NAMALWA (cell line): ENCODE measurements around the gene CHADL.
A peak's percentile ranks its signal among the peaks of the same experiment; 100 is the strongest.

Source experiments
- DNase-seq: peaks from one replicate; pipeline ENCODE4 v3.0.0-alpha.2; 2015; ENCODE audit warnings: low spot score

The CHADL gene

DNA sequence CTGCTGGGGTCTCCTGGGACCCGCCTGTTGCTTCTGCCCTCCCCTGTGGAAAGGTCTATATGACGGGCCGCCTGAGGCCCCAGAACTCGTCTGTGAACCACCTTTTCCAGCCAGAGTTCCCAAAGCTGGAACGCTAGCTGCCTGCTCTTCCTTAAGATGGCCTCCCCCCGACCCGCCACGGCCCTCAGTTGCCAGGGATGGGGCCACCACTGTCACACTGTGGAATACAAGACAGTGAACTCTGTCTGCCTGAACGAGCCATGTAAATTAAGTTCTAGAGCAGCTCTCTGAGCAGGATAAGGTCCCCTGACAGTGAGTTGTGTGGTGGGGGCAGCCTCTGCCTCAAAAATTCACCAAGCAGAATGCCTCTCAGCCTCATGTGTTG lies 10.3 kb downstream of the CHADL start:
- DNase-seq = no peak

DNA sequence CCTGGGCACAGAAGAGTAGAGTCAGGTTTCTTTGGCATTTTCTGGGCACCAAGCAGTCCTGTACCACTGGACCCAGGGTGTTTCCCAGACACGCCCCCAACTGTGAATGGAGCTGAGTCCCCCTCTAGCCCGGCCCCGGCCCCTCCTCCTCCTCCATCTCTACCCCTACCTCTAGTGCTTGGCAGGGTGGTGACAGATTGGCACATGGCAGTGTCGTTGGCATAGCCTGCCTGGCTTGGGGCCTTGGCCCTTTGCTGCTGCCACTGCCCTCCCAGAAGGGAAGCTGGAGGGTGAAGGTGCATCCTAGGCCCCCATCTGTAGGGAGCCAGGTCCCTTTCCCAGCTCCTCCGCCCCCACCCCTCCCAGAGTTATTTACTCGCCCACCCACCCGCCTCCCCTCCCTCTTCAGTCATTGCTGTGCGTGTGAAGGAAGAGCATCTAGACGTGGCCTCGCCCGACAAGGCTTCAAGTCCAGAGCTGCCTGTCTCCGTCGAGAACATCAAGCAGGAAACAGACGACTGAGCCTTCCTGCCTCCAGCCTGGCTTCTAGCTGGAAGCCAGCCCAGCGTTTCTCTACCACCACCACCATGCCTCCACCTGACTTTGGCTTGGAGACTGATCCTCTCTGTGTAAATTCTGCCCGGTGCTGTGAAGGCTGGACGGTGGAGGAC lies 10.9 kb downstream of the CHADL start:
- no peak for DNase-seq

DNA sequence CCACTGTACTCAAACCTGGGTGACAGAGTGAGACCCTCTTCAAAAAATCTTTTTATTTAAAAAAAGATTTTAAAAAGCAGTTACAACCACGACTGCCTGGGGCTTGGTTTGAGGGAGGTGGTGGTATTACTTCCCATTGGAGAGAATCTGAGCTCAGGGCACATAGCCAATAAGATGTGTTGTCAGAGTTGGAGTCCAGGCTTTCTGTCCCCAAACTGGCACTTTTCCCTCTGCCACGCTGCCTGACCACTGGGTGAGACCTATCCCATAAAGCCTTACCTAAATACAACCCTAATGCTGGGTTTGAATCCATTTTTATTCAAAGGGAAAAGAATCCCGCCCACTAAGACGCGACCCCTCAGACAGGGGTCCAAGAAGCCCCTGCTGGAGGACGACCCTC lies 11.5 kb downstream of the CHADL start:
- no peak for DNase-seq

DNA sequence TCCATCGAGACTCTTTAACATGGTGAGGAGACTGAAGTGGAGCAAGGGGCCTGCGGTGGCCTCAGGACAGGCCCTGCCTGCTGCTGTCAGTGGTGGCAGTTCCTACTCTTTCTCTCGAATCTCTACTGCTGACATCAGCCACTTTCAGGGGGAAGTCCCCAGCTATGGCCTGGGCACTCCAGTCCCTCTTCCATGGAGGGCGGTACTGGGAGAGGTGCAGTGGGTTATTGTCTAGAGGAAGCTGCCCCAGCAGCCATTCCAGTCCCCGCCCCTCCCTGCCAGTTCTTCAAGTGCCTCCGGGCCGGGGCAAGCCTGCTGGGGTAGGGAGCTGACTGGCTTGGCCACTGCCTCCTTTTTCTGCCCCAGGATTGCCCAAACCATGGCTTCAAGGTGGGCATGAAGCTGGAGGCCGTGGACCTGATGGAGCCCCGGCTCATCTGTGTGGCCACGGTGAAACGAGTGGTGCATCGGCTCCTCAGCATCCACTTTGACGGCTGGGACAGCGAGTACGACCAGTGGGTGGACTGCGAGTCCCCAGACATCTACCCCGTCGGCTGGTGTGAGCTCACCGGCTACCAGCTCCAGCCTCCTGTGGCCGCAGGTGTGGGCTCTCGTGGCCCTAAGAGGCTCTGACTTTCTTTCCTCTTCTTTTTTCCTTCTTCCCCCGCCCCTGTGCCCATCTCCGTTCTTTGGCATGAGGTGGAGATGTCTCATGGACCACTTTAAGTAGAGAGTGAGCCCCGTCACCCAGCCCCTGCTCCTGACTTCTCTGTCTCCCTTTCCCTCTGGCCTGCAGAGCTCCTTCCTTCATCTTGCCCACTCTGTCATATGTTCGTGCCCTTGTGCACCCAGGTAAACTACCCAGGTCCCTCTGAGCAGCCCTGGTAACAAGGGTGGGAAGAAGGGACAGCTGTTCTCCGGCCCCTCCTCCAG lies 13.7 kb downstream of the CHADL start:
- no peak for DNase-seq

- no peak for DNase-seq
Measured at GRCh38 chr22:41223535-41223934, 17.2 kb downstream of the CHADL start.

DNA sequence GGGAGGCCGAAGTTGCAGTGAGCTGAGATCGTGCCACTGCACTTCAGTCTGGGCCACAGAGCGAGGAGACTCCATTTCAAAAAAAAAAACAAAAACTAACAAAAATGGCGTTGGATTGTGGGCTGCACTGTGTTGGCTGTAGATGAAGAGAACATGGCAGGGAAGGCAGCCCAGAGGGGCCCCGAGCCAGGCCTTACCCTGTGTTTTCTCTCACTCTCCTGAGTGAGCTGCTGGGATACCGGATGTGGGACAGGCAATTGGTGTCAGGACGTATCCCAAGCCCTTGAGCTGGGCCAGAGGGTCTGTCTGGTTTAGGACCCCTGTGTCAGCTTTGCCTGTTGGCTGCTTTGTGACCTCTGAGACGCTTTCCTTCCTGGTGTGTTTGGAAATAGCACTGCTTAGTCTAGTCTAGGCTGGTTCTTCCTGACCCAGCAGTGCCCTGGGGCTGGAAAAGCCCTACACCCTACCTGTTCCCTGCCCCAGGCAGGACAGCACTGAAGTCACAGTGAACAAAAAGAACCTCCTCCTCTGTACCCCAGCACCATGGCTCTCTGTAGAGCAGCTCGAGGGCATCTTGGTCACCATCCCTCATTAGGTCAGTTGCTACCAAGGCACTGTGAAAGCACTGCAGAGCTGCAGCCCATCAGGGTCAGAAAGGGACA lies 17.8 kb downstream of the CHADL start:
- DNase-seq = no peak

DNA sequence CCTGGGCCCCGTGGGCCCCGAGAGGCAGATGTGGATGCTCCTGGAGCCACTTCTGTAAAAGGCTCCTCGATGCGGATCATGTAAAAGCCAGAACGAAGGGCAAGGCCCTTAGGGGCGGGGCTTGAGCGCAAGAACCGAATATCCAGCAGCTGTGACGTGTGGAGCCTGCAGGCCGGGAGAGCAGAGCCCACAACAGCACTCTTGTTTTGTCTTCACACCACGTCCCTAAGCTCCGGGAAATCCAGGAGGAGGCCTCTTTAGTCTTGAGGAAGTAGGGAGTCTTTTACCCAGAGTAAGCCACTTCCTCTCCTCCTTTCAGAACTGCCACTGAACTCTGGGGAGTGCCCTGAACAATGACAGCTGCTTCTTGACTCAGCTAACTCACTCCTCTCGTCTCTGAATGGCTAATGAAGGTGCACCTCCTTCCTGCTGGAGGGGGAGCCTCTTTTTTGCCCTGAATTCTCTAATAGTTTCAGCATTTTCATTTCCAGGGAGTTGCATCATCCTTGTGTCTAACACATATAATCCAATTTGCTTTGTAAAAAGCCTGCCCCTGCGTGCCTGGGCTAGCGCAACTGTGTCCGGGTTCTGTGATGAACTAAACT lies 23.1 kb downstream of the CHADL start:
- peak; percentile 67 for DNase-seq

DNA sequence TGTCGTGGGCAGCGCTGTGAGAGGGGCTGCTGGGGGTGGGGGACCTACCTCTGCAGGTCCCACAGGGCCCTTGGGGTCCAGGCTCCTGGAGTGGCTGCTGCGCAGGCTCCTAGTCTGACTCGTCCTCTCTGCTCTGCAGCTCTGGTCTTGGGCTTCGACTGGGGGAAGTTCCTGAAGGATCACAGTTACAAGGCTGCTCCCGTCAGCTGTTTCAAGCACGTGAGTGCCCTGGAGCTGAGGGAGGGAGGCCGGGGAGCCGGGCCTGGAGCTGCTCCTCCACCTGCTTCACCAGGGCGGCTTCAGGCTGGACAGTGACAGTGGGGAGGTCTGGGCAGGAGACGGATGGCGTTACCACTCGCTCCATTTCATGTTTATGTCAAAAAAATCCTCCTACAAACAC lies 23.7 kb downstream of the CHADL start:
- no peak for DNase-seq

DNA sequence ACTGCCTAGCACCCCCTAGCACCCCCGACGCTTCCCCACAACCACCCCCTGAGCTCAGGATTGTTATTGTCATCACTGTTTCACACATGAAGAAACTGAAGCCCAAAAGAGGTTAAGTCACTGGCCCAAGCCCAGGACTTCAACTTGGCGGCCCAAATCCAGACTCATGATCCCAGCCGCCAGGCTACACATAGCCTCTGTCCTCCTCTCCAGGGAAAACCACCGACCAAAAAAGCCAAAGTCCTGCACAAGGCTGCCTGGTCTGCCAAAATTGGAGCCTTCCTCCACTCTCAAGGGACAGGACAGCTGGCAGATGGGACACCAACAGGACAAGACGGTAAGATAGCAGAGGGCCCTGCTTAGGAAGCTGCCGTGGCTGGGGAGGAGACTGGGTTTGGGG lies 24.8 kb downstream of the CHADL start:
- DNase-seq = no peak

DNA sequence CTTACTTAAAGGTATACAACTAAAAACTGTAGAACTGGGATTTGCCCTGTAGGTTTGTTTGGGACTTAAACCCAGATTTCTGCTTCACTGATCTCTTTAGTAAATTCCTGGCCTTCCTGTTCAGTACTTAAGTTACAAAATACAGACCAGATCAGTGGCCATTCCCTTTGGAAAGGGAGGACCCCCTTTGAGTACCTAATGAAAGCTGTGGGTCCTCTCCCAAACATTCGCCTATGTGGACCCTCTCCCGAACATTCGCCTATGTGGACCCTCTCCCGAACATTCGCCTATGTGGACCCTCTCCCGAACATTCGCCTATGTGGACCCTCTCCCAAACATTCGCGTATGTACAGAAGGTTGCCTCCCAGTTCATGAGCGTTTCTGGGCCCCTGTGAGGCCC lies 25.3 kb downstream of the CHADL start:
- no peak for DNase-seq

- peak; percentile 45 for DNase-seq
Measured at GRCh38 chr22:41206719-41207118, 34.0 kb downstream of the CHADL start.

DNA sequence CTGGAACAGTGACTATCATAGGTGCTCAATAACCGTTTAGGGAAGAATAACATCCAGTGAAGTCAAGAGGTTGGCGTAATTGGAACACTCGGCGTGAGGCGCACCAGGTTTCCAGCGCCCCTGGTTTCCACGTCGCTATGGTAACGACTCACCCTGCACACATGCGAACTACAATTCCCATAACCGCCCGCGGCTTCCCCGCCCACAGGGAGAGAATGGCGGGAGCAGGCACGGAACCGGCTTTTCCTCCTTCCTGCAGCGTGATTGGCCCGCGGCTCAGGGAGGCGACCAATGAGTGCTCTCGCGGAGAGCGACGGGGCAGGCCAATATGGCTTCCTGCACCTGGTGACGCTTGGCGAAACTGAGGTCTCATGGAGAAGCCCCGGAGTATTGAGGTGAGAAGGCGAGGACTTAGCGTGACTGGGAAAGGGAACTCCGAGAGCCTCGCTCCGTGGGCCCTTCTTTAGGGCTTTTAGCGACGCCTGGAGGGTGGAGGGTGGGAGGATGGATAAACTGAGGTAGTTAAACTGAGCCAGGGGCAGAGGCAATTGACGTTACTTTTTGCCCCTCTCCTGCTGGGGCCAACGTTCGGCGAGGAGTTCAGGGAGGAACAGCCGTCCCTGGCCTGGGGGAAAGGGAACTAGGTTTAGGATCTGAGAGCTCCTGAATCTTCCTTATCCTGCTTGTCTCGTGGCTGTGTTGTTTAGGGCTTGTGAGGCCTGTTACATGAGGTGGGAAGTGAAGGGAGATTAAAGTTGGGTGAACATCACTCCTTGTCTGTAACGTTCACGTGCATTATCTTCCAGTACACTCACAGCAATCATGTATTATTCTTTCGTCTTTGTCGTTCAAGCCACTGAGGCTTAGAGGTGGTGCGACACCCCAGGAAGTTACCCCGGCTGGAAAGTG lies 35.5 kb downstream of the CHADL start, which contains the start of gene L3MBTL2:
Gene L3MBTL2 (plus strand): TSS at position 321 of the 909 bp plus-strand sequence. CDS start 51 bp downstream, at position 372.
- peak; percentile 99 for DNase-seq

- no peak for DNase-seq
Measured at GRCh38 chr22:41204066-41204465, 36.7 kb downstream of the CHADL start.

- no peak for DNase-seq
Measured at GRCh38 chr22:41203118-41203517, 37.6 kb downstream of the CHADL start.

- DNase-seq = no peak
Measured at GRCh38 chr22:41201141-41201540, 39.6 kb downstream of the CHADL start.

DNA sequence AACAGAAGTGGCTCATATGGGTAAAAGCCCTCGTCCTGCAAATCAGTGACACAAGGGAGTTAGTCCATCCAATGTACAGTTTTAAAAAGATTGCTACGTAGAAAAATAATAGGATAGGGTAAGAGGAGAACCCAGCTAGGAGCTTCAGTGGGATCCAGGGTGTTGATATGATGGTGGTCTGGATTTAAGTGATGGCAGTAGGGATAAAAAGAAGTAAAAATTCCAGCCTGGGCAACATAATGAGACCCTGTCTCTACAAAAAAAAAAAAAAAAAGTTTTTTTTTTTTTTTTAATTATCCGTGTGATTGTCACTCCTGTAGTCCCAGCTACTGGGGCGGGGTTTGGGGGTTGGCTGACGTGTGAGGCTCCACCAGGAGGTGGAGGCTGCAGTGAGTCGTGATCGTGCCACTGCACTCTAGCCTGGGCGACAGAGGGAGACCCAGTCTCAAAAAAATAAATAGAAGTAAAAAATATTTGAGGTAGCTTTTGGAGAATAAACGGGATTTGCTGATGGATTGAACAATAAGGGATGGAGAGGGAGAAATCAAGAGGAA lies 42.6 kb downstream of the CHADL start:
- peak; percentile 72 for DNase-seq

GRCh38 chr22:41197038-41197972 lies 43.4 kb downstream of the CHADL start:
- peak; percentile 82 for DNase-seq

- no peak for DNase-seq
Measured at GRCh38 chr22:41193829-41194228, 46.9 kb downstream of the CHADL start.

DNA sequence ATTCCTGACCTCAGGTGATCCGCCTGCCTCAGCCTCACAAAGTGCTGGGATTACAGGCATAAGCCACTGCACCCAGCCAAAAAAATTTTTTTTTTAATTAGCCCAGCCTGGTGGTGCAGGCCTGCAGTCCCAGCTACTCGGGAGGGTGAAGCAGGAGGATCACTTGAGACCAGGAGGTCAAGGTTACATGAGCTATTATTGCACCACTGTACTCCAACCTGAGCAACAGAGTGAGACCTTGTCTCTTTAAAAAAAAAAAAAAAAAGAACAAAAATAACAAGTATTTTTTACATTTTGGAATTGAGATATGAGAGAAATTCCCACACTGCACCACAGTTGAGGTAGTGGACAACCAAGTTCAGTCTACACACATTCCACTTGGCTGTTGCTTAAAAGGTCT lies 49.3 kb downstream of the CHADL start:
- DNase-seq = no peak

GRCh38 chr22:41184679-41185078 lies 56.1 kb downstream of the CHADL start:
- no peak for DNase-seq
